ENCODE measurements around the gene OR10K1.

OR10K1 gene

GRCh38 chr1:158461534-158461933 lies at the start of gene OR10K1:
OR10K1 (plus strand) TSS chr1:158461834; CDS start chr1:158465562, 3,728 bp downstream.
- H4K20me1 ChIP-seq (ENCODE audit: insufficient read depth, low read length, poor library complexity, severe bottlenecking) = no peaks in the 10 kb centered on the region
- H3F3A ChIP-seq (ENCODE audit: low read depth) = no peaks in the 10 kb centered on the region
- no peaks in the 10 kb centered on the region for H3K4me1 ChIP-seq (ENCODE audit: insufficient read depth, low read length, poor library complexity, severe bottlenecking)
- H3K9me2 ChIP-seq (replicated peaks; ENCODE audit: low read depth, low read length) = no peaks in the 10 kb centered on the region
- H3K4me2 ChIP-seq (ENCODE audit: low read depth, low read length, poor library complexity, severe bottlenecking) = no peak within 1 kb of the TSS
- TF ChIP-seq CTCF (conservative IDR thresholded peaks at IDR 0.05; ENCODE audit: low read length) (no peak), EZH2phosphoT487 (IDR thresholded peaks at IDR 0.05; ENCODE audit: borderline replicate concordance) (no peak)
- no peak within 1 kb of the TSS for H3K4me3 ChIP-seq (ENCODE audit: low read length, poor library complexity, severe bottlenecking)
- H3K9me3 ChIP-seq (ENCODE audit: insufficient read depth, low read depth, low read length) = no peaks in the 10 kb centered on the region
- H3K79me2 ChIP-seq (ENCODE audit: insufficient read depth, low read length) = no peaks in the 10 kb centered on the region
- no peak within 1 kb of the TSS for H3K9ac ChIP-seq (ENCODE audit: low read depth, low read length, poor library complexity, severe bottlenecking)
- no peak within 1 kb of the TSS for H2AFZ ChIP-seq (ENCODE audit: low read length)
- H3K27me3 ChIP-seq (ENCODE audit: insufficient read depth, low read length, poor library complexity, severe bottlenecking) = peaks cover 6% of the 10 kb centered on the region
- H3K36me3 ChIP-seq (ENCODE audit: insufficient read depth, low read length) = no peaks in the 10 kb centered on the region

GRCh38 chr1:158414651-158415345 lies 46.8 kb upstream of the OR10K1 start:
- no peaks in the 10 kb centered on the region for H4K20me1 ChIP-seq (ENCODE audit: insufficient read depth, low read length, poor library complexity, severe bottlenecking)
- no peaks in the 10 kb centered on the region for H3K9me3 ChIP-seq (ENCODE audit: insufficient read depth, low read depth, low read length)

GRCh38 chr1:158417586-158417985 lies 44.0 kb upstream of the OR10K1 start:
- no peaks in the 10 kb centered on the region for H3K4me1 ChIP-seq (ENCODE audit: insufficient read depth, low read length, poor library complexity, severe bottlenecking)
- no peaks in the 10 kb centered on the region for H3F3A ChIP-seq (ENCODE audit: low read depth)
- H3K9me2 ChIP-seq (replicated peaks; ENCODE audit: low read depth, low read length) = no peaks in the 10 kb centered on the region
- TF ChIP-seq CTCF (conservative IDR thresholded peaks at IDR 0.05; ENCODE audit: low read length) (no peak), EZH2phosphoT487 (IDR thresholded peaks at IDR 0.05; ENCODE audit: borderline replicate concordance) (no peak)
- no peak overlapping the region for H3K4me3 ChIP-seq (ENCODE audit: low read length, poor library complexity, severe bottlenecking)
- no peaks in the 10 kb centered on the region for H3K79me2 ChIP-seq (ENCODE audit: insufficient read depth, low read length)
- no peaks in the 10 kb centered on the region for H4K20me1 ChIP-seq (ENCODE audit: insufficient read depth, low read length, poor library complexity, severe bottlenecking)
- H3K9me3 ChIP-seq (ENCODE audit: insufficient read depth, low read depth, low read length) = no peaks in the 10 kb centered on the region
- H2AFZ ChIP-seq (ENCODE audit: low read length) = no peak overlapping the region
- no peaks in the 10 kb centered on the region for H3K27me3 ChIP-seq (ENCODE audit: insufficient read depth, low read length, poor library complexity, severe bottlenecking)
- no peak overlapping the region for H3K4me2 ChIP-seq (ENCODE audit: low read depth, low read length, poor library complexity, severe bottlenecking)
- H3K9ac ChIP-seq (ENCODE audit: low read depth, low read length, poor library complexity, severe bottlenecking) = no peak overlapping the region
- H3K36me3 ChIP-seq (ENCODE audit: insufficient read depth, low read length) = no peaks in the 10 kb centered on the region

More at GRCh38 chr1:158414651-158415345, 46.8 kb upstream of the OR10K1 start:
- no peaks in the 10 kb centered on the region for H3K79me2 ChIP-seq (ENCODE audit: insufficient read depth, low read length)
- H3K4me1 ChIP-seq (ENCODE audit: insufficient read depth, low read length, poor library complexity, severe bottlenecking) = no peaks in the 10 kb centered on the region
- TF ChIP-seq EZH2phosphoT487 (IDR thresholded peaks at IDR 0.05; ENCODE audit: borderline replicate concordance) (no peak), CTCF (conservative IDR thresholded peaks at IDR 0.05; ENCODE audit: low read length) (no peak)
- H3K4me2 ChIP-seq (ENCODE audit: low read depth, low read length, poor library complexity, severe bottlenecking) = no peak overlapping the region
- H2AFZ ChIP-seq (ENCODE audit: low read length) = no peak overlapping the region
- no peak overlapping the region for H3K4me3 ChIP-seq (ENCODE audit: low read length, poor library complexity, severe bottlenecking)
- no peak overlapping the region for H3K9ac ChIP-seq (ENCODE audit: low read depth, low read length, poor library complexity, severe bottlenecking)
- H3K9me2 ChIP-seq (replicated peaks; ENCODE audit: low read depth, low read length) = no peaks in the 10 kb centered on the region
- no peaks in the 10 kb centered on the region for H3K27me3 ChIP-seq (ENCODE audit: insufficient read depth, low read length, poor library complexity, severe bottlenecking)
- H3K36me3 ChIP-seq (ENCODE audit: insufficient read depth, low read length) = no peaks in the 10 kb centered on the region
- H3F3A ChIP-seq (ENCODE audit: low read depth) = no peaks in the 10 kb centered on the region
